COLO668 (cell line): ENCODE results near the gene ERBB2.
A peak's percentile ranks its signal among the peaks of the same experiment; 100 is the strongest.

ENCODE experiments used
- DNase-seq: peaks from one replicate; lab custom pipeline; 2025; ENCODE audit not compliant: unreplicated experiment; lab: John Stamatoyannopoulos, UW

ERBB2 gene

DNA sequence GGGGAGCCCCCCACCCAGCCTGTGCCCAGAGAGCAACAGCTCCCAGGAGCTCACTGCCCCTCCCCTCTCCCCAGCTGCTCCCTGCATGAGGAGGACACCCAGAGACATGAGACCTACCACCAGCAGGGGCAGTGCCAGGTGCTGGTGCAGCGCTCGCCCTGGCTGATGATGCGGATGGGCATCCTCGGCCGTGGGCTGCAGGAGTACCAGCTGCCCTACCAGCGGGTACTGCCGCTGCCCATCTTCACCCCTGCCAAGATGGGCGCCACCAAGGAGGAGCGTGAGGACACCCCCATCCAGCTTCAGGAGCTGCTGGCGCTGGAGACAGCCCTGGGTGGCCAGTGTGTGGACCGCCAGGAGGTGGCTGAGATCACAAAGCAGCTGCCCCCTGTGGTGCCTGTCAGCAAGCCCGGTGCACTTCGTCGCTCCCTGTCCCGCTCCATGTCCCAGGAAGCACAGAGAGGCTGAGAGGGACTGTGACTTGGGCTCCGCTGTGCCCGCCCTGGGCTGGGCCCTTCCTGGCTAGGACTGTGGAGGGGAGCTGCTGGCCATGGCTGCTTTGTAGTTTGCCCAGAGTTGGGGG, 34.1 kb upstream of the ERBB2 start:
- DNase-seq, result peak; percentile 47

DNA sequence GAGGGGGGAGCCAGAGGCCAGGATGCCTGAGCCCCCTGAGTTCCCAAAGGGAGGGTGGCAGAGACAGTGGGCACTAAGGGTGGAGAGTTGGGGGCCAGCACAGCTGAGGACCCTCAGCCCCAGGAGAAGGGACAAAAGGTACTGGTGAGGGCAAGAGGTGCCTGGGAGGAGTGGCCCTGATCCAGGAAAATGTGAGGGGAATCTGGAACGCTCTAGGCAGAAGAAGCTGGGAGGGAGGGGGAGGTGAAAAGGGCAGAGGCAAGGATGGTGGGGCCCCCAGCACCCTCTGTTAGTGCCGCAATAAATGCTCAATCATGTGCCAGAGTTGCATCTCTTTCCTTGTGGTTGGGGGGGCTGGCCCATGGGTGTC, 33.6 kb upstream of the ERBB2 start:
- no peak for DNase-seq

DNA sequence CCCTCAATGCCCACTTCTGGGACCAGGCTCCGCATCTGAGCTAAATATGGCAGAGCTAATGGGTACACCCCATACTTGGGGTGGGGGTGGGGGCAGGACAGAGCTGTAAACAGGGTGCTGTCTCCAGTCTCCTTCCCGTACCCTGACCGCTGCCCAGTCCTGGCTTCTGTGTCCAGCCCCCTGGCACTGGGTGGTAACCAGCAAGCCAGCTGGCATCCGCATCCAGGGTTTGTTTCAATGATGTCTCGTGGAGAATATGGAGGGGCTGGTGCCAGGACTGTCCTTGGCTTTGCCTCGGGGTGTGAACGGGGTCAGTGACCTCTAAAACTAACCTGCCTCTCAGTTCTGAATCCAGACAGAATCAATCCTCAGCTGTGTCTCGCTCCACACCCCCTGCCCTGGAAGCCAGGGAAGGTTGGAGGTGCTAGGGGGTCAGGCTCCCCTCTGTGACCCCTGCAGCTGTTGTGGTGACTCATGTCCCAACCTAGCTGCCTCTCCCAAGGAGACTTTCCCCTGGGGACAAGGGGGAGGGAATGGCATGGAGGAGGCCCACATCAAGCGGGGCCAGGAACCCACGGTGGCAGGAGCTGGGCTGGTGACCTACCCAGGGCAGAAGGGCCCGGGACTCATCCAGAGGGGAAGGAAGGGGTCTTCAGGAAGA, 33.1 kb upstream of the ERBB2 start:
- DNase-seq, result no peak

GRCh38 chr17:39667262-39667944, 32.5 kb upstream of the ERBB2 start:
- DNase-seq, result no peak

DNA sequence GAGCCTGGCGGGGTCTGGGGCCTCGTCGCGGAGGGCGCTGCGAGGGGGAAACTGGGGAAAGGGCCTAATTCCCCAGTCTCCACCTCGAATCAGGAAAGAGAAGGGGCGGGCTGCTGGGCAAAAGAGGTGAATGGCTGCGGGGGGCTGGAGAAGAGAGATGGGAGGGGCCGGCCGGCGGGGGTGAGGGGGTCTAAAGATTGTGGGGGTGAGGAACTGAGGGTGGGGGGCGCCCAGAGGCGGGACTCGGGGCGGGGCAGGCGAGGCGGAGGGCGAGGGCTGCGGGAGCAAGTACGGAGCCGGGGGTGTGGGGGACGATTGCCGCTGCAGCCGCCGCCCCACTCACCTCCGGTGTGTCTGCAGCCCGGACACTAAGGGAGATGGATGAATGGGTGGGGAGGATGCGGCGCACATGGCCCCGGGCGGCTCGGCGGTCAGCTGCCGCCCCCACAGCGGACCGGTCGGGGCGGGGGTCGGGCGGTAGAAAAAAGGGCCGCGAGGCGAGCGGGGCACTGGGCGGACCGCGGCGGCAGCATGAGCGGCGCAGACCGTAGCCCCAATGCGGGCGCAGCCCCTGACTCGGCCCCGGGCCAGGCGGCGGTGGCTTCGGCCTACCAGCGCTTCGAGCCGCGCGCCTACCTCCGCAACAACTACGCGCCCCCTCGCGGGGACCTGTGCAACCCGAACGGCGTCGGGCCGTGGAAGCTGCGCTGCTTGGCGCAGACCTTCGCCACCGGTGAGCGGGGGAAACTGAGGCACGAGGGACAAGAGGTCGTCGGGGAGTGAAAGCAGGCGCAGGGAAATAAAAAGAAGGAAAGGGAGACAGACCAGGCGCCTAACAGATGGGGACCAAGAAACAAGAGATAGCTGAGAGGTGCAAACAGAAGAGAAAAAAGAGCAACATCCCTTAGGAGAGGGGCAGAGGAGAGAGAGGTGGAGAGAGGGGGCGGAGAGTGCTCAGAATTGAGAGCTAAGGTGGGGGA, 31.6 kb upstream of the ERBB2 start, which contains the start of gene PNMT:
Gene PNMT, plus strand, starts transcription at position 509 of the 980 bp plus-strand sequence. Its CDS starts 23 bp downstream, at position 532.
- DNase-seq, result peak; percentile 77

GRCh38 chr17:39669897-39670735, 29.7 kb upstream of the ERBB2 start:
- DNase-seq, result no peak

DNA sequence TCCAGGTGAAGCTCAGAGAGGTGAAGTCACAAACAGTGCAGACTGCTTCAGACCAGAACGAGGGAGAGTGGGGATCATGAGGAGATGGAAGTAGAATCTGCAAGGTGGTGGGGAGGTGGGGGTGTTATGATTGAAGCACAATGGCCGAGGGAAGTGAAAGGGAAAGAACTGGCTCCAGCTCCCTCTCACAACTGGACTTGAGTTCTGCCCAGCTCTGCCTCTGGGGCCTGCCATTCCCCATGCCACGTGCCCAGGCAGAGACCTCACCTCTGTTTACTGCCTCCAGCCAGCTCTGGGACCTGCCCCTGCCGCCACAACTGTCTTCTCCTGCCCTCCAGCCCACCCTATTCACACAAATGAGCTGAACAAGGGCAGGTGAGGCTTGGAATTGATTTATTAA, 29.1 kb upstream of the ERBB2 start:
- DNase-seq, result no peak

DNA sequence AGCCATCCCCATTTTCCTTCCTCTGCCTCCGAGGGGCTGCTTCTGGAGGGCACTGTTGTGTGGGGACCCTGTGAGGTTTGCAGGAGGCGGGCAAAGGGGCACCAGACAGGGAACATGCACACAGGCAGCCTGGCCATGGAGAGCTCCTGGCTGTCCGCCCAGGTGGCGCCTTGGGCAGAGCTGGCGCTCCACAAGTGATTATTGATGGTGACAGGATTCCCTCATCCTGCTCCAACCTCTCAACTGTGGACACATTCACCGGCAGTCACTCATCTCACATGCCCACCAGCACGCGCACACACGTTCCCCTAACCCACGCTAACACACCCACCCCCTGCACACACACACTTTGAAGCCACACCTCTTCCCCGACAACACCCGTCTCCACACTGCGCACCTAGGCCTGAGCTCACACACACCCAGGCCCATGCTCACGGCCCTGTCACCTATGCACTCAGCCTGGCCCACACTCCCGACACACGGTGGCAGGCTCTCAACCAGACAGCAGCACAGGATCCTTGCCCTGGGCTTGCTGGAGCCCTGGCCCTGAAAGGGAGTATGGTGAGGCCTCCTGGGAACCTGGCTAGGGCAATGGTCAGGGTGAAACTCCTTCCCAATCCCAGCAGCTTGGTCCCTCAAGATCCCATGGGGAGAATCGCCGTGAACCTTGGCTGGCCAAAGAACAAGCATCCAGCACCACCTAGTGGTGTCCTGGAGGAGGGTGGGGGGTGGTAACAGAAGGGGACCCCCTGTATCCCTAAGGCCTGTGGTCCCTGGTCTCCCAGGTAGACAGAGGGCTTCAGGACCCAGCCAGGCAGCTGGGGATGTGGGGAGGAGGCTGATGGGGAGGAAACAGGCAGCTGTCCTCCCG, 28.0 kb upstream of the ERBB2 start:
- peak; percentile 4 for DNase-seq

DNA sequence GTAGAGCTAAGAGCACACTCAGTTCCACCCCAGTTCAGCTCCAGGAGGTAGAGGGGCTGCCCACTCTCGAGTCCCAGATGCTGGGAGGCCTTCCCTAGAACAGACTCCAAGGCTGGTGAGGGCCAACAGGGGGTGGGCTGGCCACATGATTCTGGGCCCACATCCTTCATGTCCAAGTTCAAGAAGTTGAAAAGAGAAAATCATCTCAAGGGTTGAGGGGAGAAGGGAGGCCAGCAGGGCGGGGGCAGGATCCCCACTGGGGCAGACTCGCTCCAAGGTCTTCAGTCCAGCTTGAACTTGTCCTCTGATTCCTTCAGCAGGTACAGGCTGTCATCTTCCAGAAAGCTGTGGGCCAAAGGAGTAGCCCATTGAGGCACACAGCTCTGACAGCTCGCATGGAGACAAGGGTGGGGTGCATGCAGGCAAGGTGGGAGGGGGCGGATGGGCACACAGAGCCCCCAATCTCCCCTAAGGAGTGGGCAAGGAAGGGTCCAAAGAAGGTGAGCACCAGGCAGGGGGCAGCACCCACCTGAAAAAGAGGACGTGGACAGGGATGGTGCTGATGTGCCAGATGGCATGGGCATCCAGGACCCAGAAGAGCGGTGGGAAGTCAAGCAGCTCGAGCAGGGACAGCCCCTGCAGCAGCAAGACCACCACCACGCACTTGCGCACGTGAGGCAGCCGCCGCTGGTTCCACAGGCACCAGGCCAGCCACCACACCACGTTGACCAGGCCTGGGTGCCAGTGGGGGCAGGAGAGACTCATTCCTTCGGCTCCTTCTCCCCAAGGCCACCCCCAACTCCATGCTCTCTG, 27.1 kb upstream of the ERBB2 start:
- DNase-seq, result no peak

DNA sequence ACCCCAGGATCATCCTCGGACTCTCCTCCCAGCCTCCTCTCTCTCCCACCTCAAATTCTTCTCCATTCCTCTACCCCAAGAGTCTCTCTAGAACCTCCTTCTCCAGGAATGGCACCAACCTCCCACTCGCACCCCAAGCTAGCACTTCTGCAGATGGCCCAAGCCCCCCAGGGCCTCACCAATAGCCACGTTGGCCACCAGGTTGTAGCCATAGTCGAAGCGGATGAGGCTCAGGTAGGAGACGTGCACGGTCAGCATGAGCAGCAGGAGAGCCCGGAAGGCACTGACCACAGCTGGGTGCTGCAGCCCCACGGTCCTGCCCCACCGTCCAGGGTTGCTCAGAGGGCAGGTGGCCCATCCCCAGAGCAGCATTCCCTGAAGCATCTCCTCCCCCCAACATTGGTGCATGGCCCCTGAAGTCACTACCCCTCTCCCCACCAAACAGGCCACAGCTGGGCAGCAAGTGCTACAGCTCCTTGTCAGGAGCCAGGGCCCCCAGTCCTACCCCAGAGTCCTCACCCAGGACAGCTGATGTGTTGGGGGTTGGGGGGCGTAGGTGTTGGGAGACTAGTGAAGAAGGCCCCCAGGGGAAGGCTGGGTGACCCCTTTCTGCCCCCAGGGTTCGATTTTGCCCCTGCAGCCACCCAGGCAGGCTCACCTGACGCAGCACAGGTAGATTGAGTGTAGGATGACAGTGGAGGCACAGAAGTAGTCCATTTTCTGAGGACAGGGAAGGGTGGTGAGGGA, 26.4 kb upstream of the ERBB2 start:
- no peak for DNase-seq

- DNase-seq, result no peak
These were observed 25.7 kb upstream of the ERBB2 start for GRCh38 chr17:39674179-39674578.

DNA sequence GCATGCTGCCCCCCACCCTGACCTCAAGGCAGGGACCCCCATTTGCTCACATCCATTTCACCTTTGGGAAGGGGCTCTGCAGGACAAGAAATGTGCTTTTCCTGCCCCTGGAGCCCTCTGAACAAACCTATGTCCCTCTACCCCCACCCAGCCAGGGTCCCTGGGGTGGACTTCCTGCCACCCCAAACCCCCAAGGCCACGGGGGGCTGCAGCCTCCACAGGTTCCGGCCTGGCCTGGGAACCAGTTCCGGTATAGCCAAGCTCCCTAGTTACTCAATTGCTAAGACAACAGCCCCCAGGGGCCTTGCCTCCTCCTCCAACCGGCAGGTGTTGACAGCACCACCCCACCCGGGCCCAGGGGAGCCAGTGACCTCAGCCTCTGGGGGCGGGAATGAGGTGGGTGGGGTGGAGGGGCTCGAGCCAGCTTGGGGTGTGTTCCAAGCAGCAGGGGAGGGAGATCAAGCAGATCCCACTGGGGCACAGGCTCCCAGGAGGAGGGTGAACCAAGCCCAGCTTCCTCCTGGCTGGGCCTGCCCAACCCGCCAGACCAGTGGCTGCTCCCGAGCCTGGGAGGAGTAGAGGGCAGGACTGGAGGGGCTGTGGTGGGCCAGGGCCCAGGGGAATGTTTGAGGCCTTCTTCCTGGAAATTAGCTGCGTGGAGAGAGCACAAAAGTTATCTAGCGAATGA, 25.0 kb upstream of the ERBB2 start:
- peak; percentile 65 for DNase-seq

GRCh38 chr17:39675390-39676082, 24.3 kb upstream of the ERBB2 start:
- DNase-seq, result no peak

- peak; percentile 52 for DNase-seq
These were observed 23.6 kb upstream of the ERBB2 start for GRCh38 chr17:39676198-39676819.

DNA sequence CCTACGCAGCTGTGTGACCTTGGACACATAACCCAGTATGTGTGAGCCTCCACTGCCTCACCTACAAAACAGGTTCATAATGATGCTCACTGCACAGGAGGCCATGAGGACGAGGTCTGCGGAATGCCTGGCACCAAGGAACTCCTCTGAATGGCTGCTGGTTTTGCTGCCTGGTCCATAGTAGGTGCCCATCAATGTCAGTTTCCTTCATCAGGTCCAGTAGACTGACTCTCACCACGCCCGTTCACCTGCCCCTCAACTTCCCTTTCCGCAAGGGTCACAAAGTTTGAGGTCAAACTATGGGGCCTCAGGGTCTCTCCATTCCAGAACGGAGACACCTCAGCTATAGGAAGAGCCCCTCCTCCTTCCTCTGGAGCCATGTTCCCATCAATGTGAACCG, 22.8 kb upstream of the ERBB2 start:
- no peak for DNase-seq
